T-helper 17 cell (primary cell): Measurements from ENCODE around the gene CTTNBP2NL. TPM values are rescaled to one million over a fixed set of nuclear protein-coding genes. Genes with fewer than 3 reads are reported as not detected.

Experiments
- total RNA-seq, 4 donors: library from RNA in 2 of 4; stranded (reverse) in 2 of 4; gene quantifications; one replicate each; pipeline ENCODE4 v1.2.3 and lab custom pipeline; 2022 to 2026

CTTNBP2NL gene
- total RNA-seq, 2 donors from 2014 or later = 0.45 to 0.91 TPM

Other genes with a start within 250 kb of the CTTNBP2NL start
- gene WNT2B, start 112.8 kb downstream of the CTTNBP2NL start, total RNA-seq = under 1 TPM; 0.13 to 0.37 TPM
- gene ST7L, start 222.9 kb downstream of the CTTNBP2NL start, total RNA-seq = 10 to 100 TPM; 18.0 to 21.2 TPM
- 100 to 1,000 TPM; 203 to 224 TPM for gene CAPZA1, start 223.6 kb downstream of the CTTNBP2NL start, total RNA-seq